K562 (cell line): Measurements from ENCODE around the gene PEAR1. TPM values are rescaled to one million over a fixed set of nuclear protein-coding genes. Genes with fewer than 3 reads are reported as not detected.

ENCODE experiments used
- ATAC-seq: fragments of 200-7000 bp; cut with Tn5 transposase; 3 replicates; pipeline ENCODE4 v1.9.1; 2020; ENCODE audit warnings: moderate library complexity
- BruUV-seq: library from RNA; stranded (reverse); fragments of 400-500 nt; replicated peaks from 2 replicates; lab custom pipeline; 2021; lab: Mats Ljungman, UMichigan
- CTCF ChIA-PET: fragments of 300-600 bp; formaldehyde crosslinking; extraction: SDS; loops from one replicate; lab custom pipeline; 2021; ENCODE audit warnings: low intra/inter-chr PET ratio; lab: Yijun Ruan, JAX
- POLR2A ChIA-PET: fragments of 300-600, 350-650 bp; sonication (Branson Sonifier 250); formaldehyde crosslinking; extraction: SDS; loops from one replicate; lab custom pipeline; 2021; ENCODE audit warnings: antibody characterized with exemption, inconsistent platforms; lab: Yijun Ruan, JAX
- DNase-seq, 4 experiments: peaks; one replicate each; pipeline versions ENCODE4 v3.0.0 to v3.0.0-alpha.2; 2011 to 2018; ENCODE audit warnings: low spot score in 3 of 4, mixed read lengths in 3 of 4; ENCODE audit errors: extremely low read depth in 1 of 4
- FAIRE-seq: peaks from 2 replicates; lab custom pipeline; 2011; peaks lifted over from hg19 to GRCh38; lab: Jason Lieb, UNC
- H2AFZ ChIP-seq: 2 replicates; pipeline ENCODE4 v1.6.0; 2011; ENCODE audit warnings: low read depth, low read length, control low read depth, inconsistent platforms
- H3K27ac ChIP-seq: fragments of 200-600 bp; 3 replicates; pipeline ENCODE4 v1.8.0; 2011; ENCODE audit warnings: low read depth, mild to moderate bottlenecking, control low read depth, inconsistent platforms, low read length, moderate library complexity, mixed read lengths; ENCODE audit errors: extremely low read depth
- H3K27me3 ChIP-seq, 2 experiments: fragments of 300-600 bp in 1 of 2; 2 replicates in 1 of 2; 3 replicates in 1 of 2; pipeline versions ENCODE4 v1.6.0 to v1.8.0; 2011; ENCODE audit warnings: inconsistent platforms in 2 of 2, low read length in 2 of 2, mild to moderate bottlenecking in 1 of 2, mixed read lengths in 1 of 2, moderate library complexity in 1 of 2; ENCODE audit not compliant: control insufficient read depth in 2 of 2, insufficient read depth in 2 of 2
- H3K36me3 ChIP-seq: fragments of 300-600 bp; 3 replicates; pipeline ENCODE4 v1.8.0; 2011; ENCODE audit warnings: mild to moderate bottlenecking, low read length, inconsistent platforms; ENCODE audit not compliant: control insufficient read depth, insufficient read depth
- H3K4me1 ChIP-seq, 2 experiments: fragments of 200-600 bp in 1 of 2; replicated peaks in 1 of 2; 2 replicates in 1 of 2; 3 replicates in 1 of 2; pipeline versions ENCODE4 v1.5.1 to v1.8.0; 2011; ENCODE audit warnings: inconsistent platforms in 2 of 2, low read length in 2 of 2, mild to moderate bottlenecking in 1 of 2, mixed read lengths in 1 of 2, moderate library complexity in 1 of 2; ENCODE audit not compliant: control insufficient read depth in 2 of 2, insufficient read depth in 2 of 2
- H3K4me2 ChIP-seq: 2 replicates; pipeline ENCODE4 v1.6.1; 2011; ENCODE audit warnings: low read length, control low read depth, inconsistent platforms, mixed read lengths; ENCODE audit not compliant: insufficient read depth
- H3K4me3 ChIP-seq: fragments of 200-600 bp; sonication (generic), shearing (Covaris generic); 2 replicates; pipeline ENCODE4 v1.5.1; 2016; ENCODE audit warnings: control low read depth, inconsistent platforms
- H3K79me2 ChIP-seq: fragments of 200-600 bp; 3 replicates; pipeline ENCODE4 v1.8.0; 2011; ENCODE audit warnings: low read length, inconsistent platforms; ENCODE audit not compliant: control insufficient read depth, insufficient read depth
- H3K9ac ChIP-seq, 2 experiments: 2 replicates each; pipeline versions ENCODE4 v1.6.0 to v1.6.1; 2011; ENCODE audit warnings: low read depth in 2 of 2, low read length in 2 of 2, control low read depth in 1 of 2, inconsistent platforms in 1 of 2, mild to moderate bottlenecking in 1 of 2, mixed read lengths in 1 of 2; ENCODE audit not compliant: insufficient read depth in 1 of 2
- H3K9me1 ChIP-seq: one replicate; pipeline ENCODE4 v1.6.0; 2011; ENCODE audit warnings: inconsistent platforms, mild to moderate bottlenecking, low read length, moderate library complexity; ENCODE audit not compliant: control insufficient read depth, insufficient read depth
- H3K9me3 ChIP-seq: replicated peaks from 2 replicates; pipeline ENCODE4 v1.5.1; 2011; ENCODE audit warnings: low read depth, low read length, inconsistent platforms; ENCODE audit not compliant: control insufficient read depth, insufficient read depth
- H4K20me1 ChIP-seq: replicated peaks from 2 replicates; pipeline ENCODE4 v1.6.1; 2011; ENCODE audit warnings: low read length, inconsistent platforms, mixed read lengths; ENCODE audit not compliant: control insufficient read depth, insufficient read depth
- BCOR ChIP-seq: fragments of 450-650 bp; IDR thresholded peaks from 2 replicates; pipeline ENCODE4 v1.6.1; 2016
- CBFB ChIP-seq: sonication (generic); formaldehyde crosslinking; IDR thresholded peaks from 2 replicates; pipeline ENCODE4 v1.4.0; 2020; ENCODE audit warnings: mild to moderate bottlenecking, missing genetic modification reagents
- CHD1 ChIP-seq: fragments of 200-600 bp; sonication (generic); IDR thresholded peaks from one replicate; pipeline ENCODE4 v1.6.1; 2012; ENCODE audit warnings: mild to moderate bottlenecking, moderate library complexity, low read length, inconsistent platforms
- ELF4 ChIP-seq: fragments of 450-650 bp; formaldehyde crosslinking; IDR thresholded peaks from 2 replicates; pipeline ENCODE4 v1.4.0; 2022; ENCODE audit warnings: missing genetic modification characterization
- ETV6 ChIP-seq, 3 experiments: fragments of 150-350 bp in 1 of 3; sonication (generic) in 1 of 3; formaldehyde crosslinking in 1 of 3; IDR thresholded peaks; 2 replicates each; pipeline versions ENCODE4 v1.6.1 to v1.8.0; 2014 to 2022; ENCODE audit warnings: borderline replicate concordance in 2 of 3, low read depth in 2 of 3, antibody characterized with exemption in 1 of 3, low read length in 1 of 3, mild to moderate bottlenecking in 1 of 3, missing genetic modification reagents in 1 of 3
- FOS ChIP-seq: IDR thresholded peaks from 3 replicates; pipeline ENCODE4 v1.6.1; 2011; ENCODE audit not compliant: insufficient read length; ENCODE audit errors: extremely low read depth
- FOXM1 ChIP-seq, 2 experiments: fragments of 450-650 bp in 1 of 2; sonication (generic) in 1 of 2; formaldehyde crosslinking in 1 of 2; IDR thresholded peaks; 2 replicates each; pipeline versions ENCODE4 v1.6.1 to v1.9.0; 2017 to 2022; ENCODE audit warnings: low read depth in 2 of 2, mild to moderate bottlenecking in 2 of 2, missing genetic modification reagents in 1 of 2, moderate library complexity in 1 of 2
- GATAD2A ChIP-seq: fragments of 450-650 bp; IDR thresholded peaks from 2 replicates; pipeline ENCODE4 v1.6.1; 2017
- MEIS2 ChIP-seq: fragments of 450-650 bp; IDR thresholded peaks from 2 replicates; pipeline ENCODE4 v1.6.1; 2014; ENCODE audit warnings: mild to moderate bottlenecking; ENCODE audit not compliant: partially characterized antibody
- TSC22D4 ChIP-seq: fragments of 450-650 bp; IDR thresholded peaks from 2 replicates; pipeline ENCODE4 v1.6.1; 2016; ENCODE audit warnings: missing genetic modification characterization, missing biosample characterization, control low read depth
- ZFP30 ChIP-seq: fragments of 250-450 bp; sonication (Bioruptor Pico); IDR thresholded peaks from 2 replicates; pipeline ENCODE4 v1.8.0; 2022; ENCODE audit warnings: moderate library complexity, mild to moderate bottlenecking, inconsistent platforms, borderline replicate concordance
- WGBS: fragments of 100-300 bp; shearing (Covaris generic); methylation state at CpG from one replicate; pipeline ENCODE4 v1.1.6; 2016; ENCODE audit warnings: low coverage, mixed read lengths; ENCODE audit not compliant: insufficient coverage; ENCODE audit errors: missing lambda C conversion rate; 5-methylcytosine and 5-hydroxymethylcytosine counted together
- in situ Hi-C: fragments of 300-500 bp; cut with MboI; formaldehyde crosslinking; loops from 4 replicates; pipeline ENCODE4 v1.15.0; 2018; ENCODE audit warnings: inconsistent platforms, mixed read lengths
- intact Hi-C: fragments of 100-400 bp; cut with micrococcal nuclease; formaldehyde crosslinking; loops from 2 replicates; pipeline ENCODE4 v1.14.2; 2022
- polyA plus RNA-seq, 8 experiments: library from polyadenylated mRNA; depleted of rRNA in 4 of 8; stranded (reverse) in 5 of 8; unstranded in 3 of 8; fragments of >200 nt; fragmentation: Nextera tagmentation in 2 of 8; fragmentation: Illumina TruSeq in 1 of 8; extraction: Ambion mirVana in 2 of 8; extraction: Trizol in 1 of 8; gene quantifications; 2 replicates each; pipeline versions ENCODE4 v1.2.1 to v1.2.3, GENCODE V29; 2011 to 2014; ENCODE audit warnings: inconsistent platforms in 1 of 8, missing spikeins in 1 of 8
- total RNA-seq, 7 experiments: library from RNA; depleted of rRNA in 6 of 7; stranded (reverse); fragments of >200 nt in 6 of 7; fragmentation: Illumina TruSeq in 2 of 7; extraction: Trizol in 2 of 7; gene quantifications; 2 replicates each; pipeline versions ENCODE4 v1.2.1 to v1.2.3, GENCODE V29; 2011 to 2021; ENCODE audit warnings: low replicate concordance in 1 of 7
- TF ChIP-seq, protein P1 (sequence below), 2 experiments: fragments of 450-650 bp; conservative IDR thresholded peaks; 2 replicates each; pipeline ENCODE4 v1.6.1; 2017; ENCODE audit warnings: mild to moderate bottlenecking in 2 of 2, moderate library complexity in 2 of 2
- TF ChIP-seq, protein P2 (sequence below): IDR thresholded peaks from 2 replicates; pipeline ENCODE4 v1.6.1; 2014; ENCODE audit warnings: antibody characterized with exemption
- TF ChIP-seq, protein P3 (sequence below): fragments of 450-650 bp; IDR thresholded peaks from 2 replicates; pipeline ENCODE4 v1.6.1; 2016; ENCODE audit warnings: mild to moderate bottlenecking

The PEAR1 gene
- total and polyA plus RNA-seq, 9 of the 15 experiments (the other 6 are each of a cell fraction or from before 2014, with no cell fraction given), result 0.87 to 13.9 (median 6.1) TPM

DNA sequence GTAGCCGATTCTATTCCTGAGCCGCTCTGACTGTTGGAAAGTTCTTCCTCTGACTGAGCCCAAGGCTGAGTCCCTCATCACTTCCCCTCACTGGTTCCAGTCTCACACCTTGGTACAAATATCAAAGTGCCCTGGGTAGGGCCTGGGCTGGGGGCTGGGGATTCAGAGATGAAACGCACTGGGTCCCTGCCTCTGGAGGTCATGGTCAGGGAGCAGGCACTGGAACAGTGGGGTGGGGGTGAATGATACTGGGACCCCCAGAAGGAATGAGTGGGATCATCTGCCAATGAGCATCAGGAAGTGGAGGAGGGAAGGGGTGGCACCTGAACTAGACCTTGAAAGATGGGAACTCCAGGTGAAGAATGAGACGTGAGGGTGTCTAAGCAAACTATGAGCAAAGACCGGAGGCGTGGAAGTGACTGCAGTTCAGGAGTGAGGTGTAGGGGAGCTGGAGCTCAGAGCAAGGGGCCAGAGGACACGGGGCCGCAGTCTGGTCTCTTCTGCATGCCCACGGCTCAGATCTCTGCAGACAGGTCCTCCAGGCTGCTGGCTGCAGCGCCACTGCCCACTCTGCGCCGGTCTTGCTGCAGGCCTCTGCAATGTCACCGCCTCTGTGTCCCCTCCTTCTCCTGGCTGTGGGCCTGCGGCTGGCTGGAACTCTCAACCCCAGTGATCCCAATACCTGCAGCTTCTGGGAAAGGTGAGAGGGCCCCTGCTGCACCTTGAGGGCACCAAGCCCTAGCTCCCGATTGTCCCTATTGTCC lies 10.0 kb downstream of the PEAR1 start:
- FAIRE-seq (no peak), ATAC-seq (no peak), DNase-seq (no peak)
- Histone ChIP-seq H3K4me1 (peaks cover 26 to 50% of the 10 kb centered on the region in 2 experiments), H3K27me3 (no peaks in the 10 kb centered on the region), H3K36me3 (no peaks in the 10 kb centered on the region), H3K4me3 (no peak overlapping the region), H3K9me3 (no peaks in the 10 kb centered on the region), H3K27ac (no peak overlapping the region), H4K20me1 (no peaks in the 10 kb centered on the region), H3K9ac (peak overlapping the region in 1 of 2 experiments; percentile 39; a peak in 2 of 4 replicates)
- 56% methylated on average over 15 of the region's 15 CpGs for WGBS
- no TSS peak for BruUV-seq
- intact Hi-C loops (no loop called here), in situ Hi-C loops (no loop called here)
- POLR2A ChIA-PET, result interaction anchor here (0.6 kb wide), 1 partner anchor 9 kb away, joined by 3 read pairs; no protein-coding TSS in a partner anchor
- TF ChIP-seq, protein P1, sequence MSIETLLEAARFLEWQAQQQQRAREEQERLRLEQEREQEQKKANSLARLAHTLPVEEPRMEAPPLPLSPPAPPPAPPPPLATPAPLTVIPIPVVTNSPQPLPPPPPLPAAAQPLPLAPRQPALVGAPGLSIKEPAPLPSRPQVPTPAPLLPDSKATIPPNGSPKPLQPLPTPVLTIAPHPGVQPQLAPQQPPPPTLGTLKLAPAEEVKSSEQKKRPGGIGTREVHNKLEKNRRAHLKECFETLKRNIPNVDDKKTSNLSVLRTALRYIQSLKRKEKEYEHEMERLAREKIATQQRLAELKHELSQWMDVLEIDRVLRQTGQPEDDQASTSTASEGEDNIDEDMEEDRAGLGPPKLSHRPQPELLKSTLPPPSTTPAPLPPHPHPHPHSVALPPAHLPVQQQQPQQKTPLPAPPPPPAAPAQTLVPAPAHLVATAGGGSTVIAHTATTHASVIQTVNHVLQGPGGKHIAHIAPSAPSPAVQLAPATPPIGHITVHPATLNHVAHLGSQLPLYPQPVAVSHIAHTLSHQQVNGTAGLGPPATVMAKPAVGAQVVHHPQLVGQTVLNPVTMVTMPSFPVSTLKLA (conservative IDR thresholded peaks at IDR 0.05), result no peak
- TF ChIP-seq ETV6 (IDR thresholded peaks at IDR 0.05; ENCODE audit: borderline replicate concordance in 1 of 2, low read depth in 2 of 2, low read length in 1 of 2), result no peak
- TF ChIP-seq ETV6 (CRISPR knock-in tag; IDR thresholded peaks at IDR 0.05; ENCODE audit: borderline replicate concordance), result no peak
- TF ChIP-seq, protein P2, sequence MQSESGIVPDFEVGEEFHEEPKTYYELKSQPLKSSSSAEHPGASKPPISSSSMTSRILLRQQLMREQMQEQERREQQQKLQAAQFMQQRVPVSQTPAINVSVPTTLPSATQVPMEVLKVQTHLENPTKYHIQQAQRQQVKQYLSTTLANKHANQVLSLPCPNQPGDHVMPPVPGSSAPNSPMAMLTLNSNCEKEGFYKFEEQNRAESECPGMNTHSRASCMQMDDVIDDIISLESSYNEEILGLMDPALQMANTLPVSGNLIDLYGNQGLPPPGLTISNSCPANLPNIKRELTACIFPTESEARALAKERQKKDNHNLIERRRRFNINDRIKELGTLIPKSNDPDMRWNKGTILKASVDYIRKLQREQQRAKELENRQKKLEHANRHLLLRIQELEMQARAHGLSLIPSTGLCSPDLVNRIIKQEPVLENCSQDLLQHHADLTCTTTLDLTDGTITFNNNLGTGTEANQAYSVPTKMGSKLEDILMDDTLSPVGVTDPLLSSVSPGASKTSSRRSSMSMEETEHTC, result no peak
- TF ChIP-seq, protein P3, sequence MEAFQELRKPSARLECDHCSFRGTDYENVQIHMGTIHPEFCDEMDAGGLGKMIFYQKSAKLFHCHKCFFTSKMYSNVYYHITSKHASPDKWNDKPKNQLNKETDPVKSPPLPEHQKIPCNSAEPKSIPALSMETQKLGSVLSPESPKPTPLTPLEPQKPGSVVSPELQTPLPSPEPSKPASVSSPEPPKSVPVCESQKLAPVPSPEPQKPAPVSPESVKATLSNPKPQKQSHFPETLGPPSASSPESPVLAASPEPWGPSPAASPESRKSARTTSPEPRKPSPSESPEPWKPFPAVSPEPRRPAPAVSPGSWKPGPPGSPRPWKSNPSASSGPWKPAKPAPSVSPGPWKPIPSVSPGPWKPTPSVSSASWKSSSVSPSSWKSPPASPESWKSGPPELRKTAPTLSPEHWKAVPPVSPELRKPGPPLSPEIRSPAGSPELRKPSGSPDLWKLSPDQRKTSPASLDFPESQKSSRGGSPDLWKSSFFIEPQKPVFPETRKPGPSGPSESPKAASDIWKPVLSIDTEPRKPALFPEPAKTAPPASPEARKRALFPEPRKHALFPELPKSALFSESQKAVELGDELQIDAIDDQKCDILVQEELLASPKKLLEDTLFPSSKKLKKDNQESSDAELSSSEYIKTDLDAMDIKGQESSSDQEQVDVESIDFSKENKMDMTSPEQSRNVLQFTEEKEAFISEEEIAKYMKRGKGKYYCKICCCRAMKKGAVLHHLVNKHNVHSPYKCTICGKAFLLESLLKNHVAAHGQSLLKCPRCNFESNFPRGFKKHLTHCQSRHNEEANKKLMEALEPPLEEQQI, result no peak
- TF ChIP-seq CBFB (CRISPR knock-in tag), result no peak
- no peak for TF ChIP-seq FOS
- no peak for TF ChIP-seq GATAD2A
- TF ChIP-seq TSC22D4 (tag), result no peak
- no peak for TF ChIP-seq ZFP30 (CRISPR knock-in tag)
- TF ChIP-seq FOXM1 (IDR thresholded peaks at IDR 0.05; ENCODE audit: low read depth), result no peak
- TF ChIP-seq FOXM1 (CRISPR knock-in tag; IDR thresholded peaks at IDR 0.05; ENCODE audit: low read depth), result no peak
- no peak for TF ChIP-seq BCOR
- TF ChIP-seq ELF4 (CRISPR knock-in tag), result no peak
- TF ChIP-seq MEIS2, result no peak
- TF ChIP-seq CHD1, result no peak
- TF ChIP-seq, all 486 proteins: peak for 0
- CTCF ChIA-PET, result no interaction called here
- H3K9me1 ChIP-seq, result peaks cover 4% of the 10 kb centered on the region
- no peak overlapping the region for H3K4me2 ChIP-seq
- H2AFZ ChIP-seq, result no peak overlapping the region
- H3K79me2 ChIP-seq, result no peaks in the 10 kb centered on the region
